ENCODE data around the gene SETBP1.

Gene SETBP1

DNA sequence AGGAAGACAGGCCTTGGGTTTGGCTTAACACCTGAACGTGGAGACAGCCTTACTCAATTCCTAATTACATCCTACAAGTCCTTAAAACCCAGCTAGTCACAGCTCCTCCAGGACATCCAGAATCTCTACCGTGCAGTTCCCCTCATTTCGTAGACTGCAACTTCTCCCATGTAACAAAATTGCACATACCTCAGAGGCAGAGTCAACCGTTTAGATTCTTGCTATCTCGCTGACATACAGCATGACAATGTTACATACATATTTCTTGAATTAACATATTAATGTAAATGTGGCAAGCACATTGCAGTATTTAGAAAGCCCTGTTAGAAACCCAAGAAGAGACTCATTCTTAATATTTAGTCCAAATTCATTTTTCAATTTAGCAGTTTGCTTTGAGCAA is 358.7 kb downstream of the SETBP1 start:
- WGBS, 2 donors (ENCODE audit: extremely low coverage in 2 of 2, insufficient read length in 2 of 2, insufficient replicate concordance in 1 of 2) = no CpG with 5 or more reads among the region's 5 CpGs
- Histone ChIP-seq H2BK5ac (ENCODE audit: low read length) (no peak overlapping the region), H3K4me1 (ENCODE audit: control insufficient read depth in 2 of 2, insufficient read depth in 1 of 2, low read depth in 1 of 2, low read length in 2 of 2) (no peaks in the 10 kb centered on the region), H3K4me3 (ENCODE audit: low read length in 2 of 2) (no peak overlapping the region), H4K91ac (ENCODE audit: low read depth, low read length, poor library complexity) (no peak overlapping the region), H3K18ac (ENCODE audit: low read length) (no peak overlapping the region), H3K9me3 (replicated peaks in 1 of 2; ENCODE audit: control insufficient read depth in 2 of 2, insufficient read depth in 1 of 2, low read depth in 1 of 2, low read length in 2 of 2) (no peaks in the 10 kb centered on the region), H2BK12ac (ENCODE audit: low read length) (no peak overlapping the region), H3K36me3 (replicated peaks in 1 of 2; ENCODE audit: control insufficient read depth in 2 of 2, insufficient read depth in 2 of 2, low read length in 2 of 2) (peaks cover 0 to 2% of the 10 kb centered on the region in 2 donors), H3K27ac (replicated peaks; ENCODE audit: low read length) (no peak overlapping the region), H3K4me2 (ENCODE audit: insufficient read depth, low read length, poor library complexity, severe bottlenecking) (no peak overlapping the region), H2BK15ac (ENCODE audit: low read length) (no peak overlapping the region), H2BK120ac (ENCODE audit: low read depth, low read length) (no peak overlapping the region), H3K14ac (ENCODE audit: low read length) (no peak overlapping the region), H3K4ac (ENCODE audit: low read length) (no peak overlapping the region), H2AFZ (ENCODE audit: low read length) (no peak overlapping the region), H3K27me3 (ENCODE audit: control insufficient read depth in 3 of 3, insufficient read depth in 3 of 3, low read depth in 1 of 3, low read length in 3 of 3) (no peaks in the 10 kb centered on the region), H4K8ac (ENCODE audit: low read depth, low read length) (no peak overlapping the region), H3K9ac (ENCODE audit: low read depth, low read length, poor library complexity) (no peak overlapping the region), H2AK5ac (ENCODE audit: low read depth, low read length) (no peak overlapping the region), H3K23ac (ENCODE audit: low read depth, low read length, poor library complexity) (no peak overlapping the region), H3K79me1 (ENCODE audit: low read depth, low read length) (no peaks in the 10 kb centered on the region)
- no peak for DNase-seq (ENCODE audit: low spot score)

DNA sequence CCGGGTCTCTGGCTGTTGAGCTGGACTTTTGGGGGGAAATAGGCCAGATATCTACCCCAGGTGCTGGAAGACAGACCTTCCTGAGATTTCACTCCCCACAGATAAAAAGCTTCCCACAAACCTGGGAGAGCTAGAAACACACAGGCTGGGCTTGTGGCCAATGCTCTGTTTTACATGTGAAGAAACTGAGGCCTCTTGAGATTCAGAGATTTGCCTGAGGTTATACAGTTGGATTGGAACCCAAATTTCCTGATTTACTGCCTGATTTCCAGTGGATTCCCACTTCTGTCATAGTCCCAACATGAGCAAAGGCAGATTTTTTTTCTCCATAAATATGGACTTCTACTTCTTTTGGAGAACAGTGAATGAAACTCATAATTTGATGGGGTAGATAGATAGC is 360.2 kb downstream of the SETBP1 start:
- H2BK15ac ChIP-seq (ENCODE audit: low read length) = no peak overlapping the region
- no peak overlapping the region for H3K4me3 ChIP-seq (ENCODE audit: low read length in 2 of 2)
- no peaks in the 10 kb centered on the region for H3K4me1 ChIP-seq (ENCODE audit: control insufficient read depth in 2 of 2, insufficient read depth in 1 of 2, low read depth in 1 of 2, low read length in 2 of 2)
- H2BK120ac ChIP-seq (ENCODE audit: low read depth, low read length) = no peak overlapping the region
- no peak for DNase-seq (ENCODE audit: low spot score)
- H3K9me3 ChIP-seq (replicated peaks in 1 of 2; ENCODE audit: control insufficient read depth in 2 of 2, insufficient read depth in 1 of 2, low read depth in 1 of 2, low read length in 2 of 2) = no peaks in the 10 kb centered on the region
- H4K8ac ChIP-seq (ENCODE audit: low read depth, low read length) = no peak overlapping the region
- no peak overlapping the region for H3K14ac ChIP-seq (ENCODE audit: low read length)
- no peak overlapping the region for H3K9ac ChIP-seq (ENCODE audit: low read depth, low read length, poor library complexity)
- H3K27me3 ChIP-seq (ENCODE audit: control insufficient read depth in 3 of 3, insufficient read depth in 3 of 3, low read depth in 1 of 3, low read length in 3 of 3) = no peaks in the 10 kb centered on the region
- no peak overlapping the region for H4K91ac ChIP-seq (ENCODE audit: low read depth, low read length, poor library complexity)
- no CpG with 5 or more reads among the region's 1 CpG for WGBS, 2 donors (ENCODE audit: extremely low coverage in 2 of 2, insufficient read length in 2 of 2, insufficient replicate concordance in 1 of 2)
- H3K79me1 ChIP-seq (ENCODE audit: low read depth, low read length) = no peaks in the 10 kb centered on the region
- no peak overlapping the region for H3K4me2 ChIP-seq (ENCODE audit: insufficient read depth, low read length, poor library complexity, severe bottlenecking)
- no peak overlapping the region for H2BK5ac ChIP-seq (ENCODE audit: low read length)
- no peak overlapping the region for H2BK12ac ChIP-seq (ENCODE audit: low read length)
- no peak overlapping the region for H2AK5ac ChIP-seq (ENCODE audit: low read depth, low read length)
- peaks cover 0 to 2% of the 10 kb centered on the region in 2 donors for H3K36me3 ChIP-seq (replicated peaks in 1 of 2; ENCODE audit: control insufficient read depth in 2 of 2, insufficient read depth in 2 of 2, low read length in 2 of 2)
- no peak overlapping the region for H3K27ac ChIP-seq (replicated peaks; ENCODE audit: low read length)
- H3K23ac ChIP-seq (ENCODE audit: low read depth, low read length, poor library complexity) = no peak overlapping the region
- H3K4ac ChIP-seq (ENCODE audit: low read length) = no peak overlapping the region
- no peak overlapping the region for H2AFZ ChIP-seq (ENCODE audit: low read length)
- no peak overlapping the region for H3K18ac ChIP-seq (ENCODE audit: low read length)

DNA sequence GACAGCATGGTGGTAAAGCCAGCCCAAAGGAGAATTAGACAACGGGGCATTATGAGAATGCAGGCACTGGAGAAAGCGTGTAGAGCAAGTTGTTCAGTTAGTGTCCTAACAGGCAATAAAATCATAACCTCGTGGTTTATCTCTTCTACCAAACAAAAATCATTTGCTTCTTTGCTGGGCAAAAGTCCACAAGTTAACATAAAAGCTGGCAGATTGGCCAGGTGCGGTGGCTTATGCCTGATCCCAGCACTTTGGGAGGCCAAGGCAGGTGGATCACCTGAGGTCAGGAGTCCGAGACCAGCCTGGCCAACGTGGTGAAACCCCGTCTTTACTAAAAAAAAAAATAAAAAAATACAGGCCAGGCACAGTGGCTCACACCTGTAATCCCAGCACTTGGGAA is 364.1 kb downstream of the SETBP1 start:
- no peak overlapping the region for H3K4me2 ChIP-seq (ENCODE audit: insufficient read depth, low read length, poor library complexity, severe bottlenecking)
- H2AFZ ChIP-seq (ENCODE audit: low read length) = no peak overlapping the region
- no peak overlapping the region for H3K23ac ChIP-seq (ENCODE audit: low read depth, low read length, poor library complexity)
- H4K8ac ChIP-seq (ENCODE audit: low read depth, low read length) = no peak overlapping the region
- no CpG with 5 or more reads among the region's 7 CpGs for WGBS, 2 donors (ENCODE audit: extremely low coverage in 2 of 2, insufficient read length in 2 of 2, insufficient replicate concordance in 1 of 2)
- H2BK12ac ChIP-seq (ENCODE audit: low read length) = no peak overlapping the region
- H3K27me3 ChIP-seq (ENCODE audit: control insufficient read depth in 3 of 3, insufficient read depth in 3 of 3, low read depth in 1 of 3, low read length in 3 of 3) = no peaks in the 10 kb centered on the region
- H3K4me3 ChIP-seq (ENCODE audit: low read length in 2 of 2) = no peak overlapping the region
- no peaks in the 10 kb centered on the region for H3K4me1 ChIP-seq (ENCODE audit: control insufficient read depth in 2 of 2, insufficient read depth in 1 of 2, low read depth in 1 of 2, low read length in 2 of 2)
- H3K79me1 ChIP-seq (ENCODE audit: low read depth, low read length) = no peaks in the 10 kb centered on the region
- no peak overlapping the region for H3K14ac ChIP-seq (ENCODE audit: low read length)
- no peak overlapping the region for H3K9ac ChIP-seq (ENCODE audit: low read depth, low read length, poor library complexity)
- no peaks in the 10 kb centered on the region for H3K9me3 ChIP-seq (replicated peaks in 1 of 2; ENCODE audit: control insufficient read depth in 2 of 2, insufficient read depth in 1 of 2, low read depth in 1 of 2, low read length in 2 of 2)
- no peak overlapping the region for H3K18ac ChIP-seq (ENCODE audit: low read length)
- H3K36me3 ChIP-seq (replicated peaks in 1 of 2; ENCODE audit: control insufficient read depth in 2 of 2, insufficient read depth in 2 of 2, low read length in 2 of 2) = no peaks in the 10 kb centered on the region
- H2AK5ac ChIP-seq (ENCODE audit: low read depth, low read length) = no peak overlapping the region
- no peak overlapping the region for H2BK5ac ChIP-seq (ENCODE audit: low read length)
- no peak overlapping the region for H2BK15ac ChIP-seq (ENCODE audit: low read length)
- H4K91ac ChIP-seq (ENCODE audit: low read depth, low read length, poor library complexity) = no peak overlapping the region
- no peak overlapping the region for H3K4ac ChIP-seq (ENCODE audit: low read length)
- no peak overlapping the region for H2BK120ac ChIP-seq (ENCODE audit: low read depth, low read length)
- DNase-seq (ENCODE audit: low spot score) = no peak
- no peak overlapping the region for H3K27ac ChIP-seq (replicated peaks; ENCODE audit: low read length)

DNA sequence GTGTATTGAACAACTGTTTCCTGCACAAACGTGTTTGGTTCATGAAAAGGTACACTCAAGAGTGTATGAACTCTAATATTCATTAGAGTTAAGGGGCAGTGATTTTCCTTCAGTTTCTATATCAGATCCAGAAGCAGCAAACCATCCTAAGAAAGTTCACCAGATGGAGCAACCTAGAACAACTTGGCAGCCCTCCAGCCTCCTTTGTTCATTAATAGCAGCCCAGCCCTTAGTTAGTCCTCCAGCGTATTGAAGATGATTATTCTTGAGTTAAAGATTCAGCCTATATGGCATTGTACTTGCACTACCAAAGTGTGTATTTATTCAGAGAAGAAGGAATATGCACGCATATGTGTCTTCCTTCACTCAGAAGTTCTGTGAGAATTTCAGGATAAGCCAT is 365.5 kb downstream of the SETBP1 start:
- no peak overlapping the region for H3K4me3 ChIP-seq (ENCODE audit: low read length in 2 of 2)
- H2BK15ac ChIP-seq (ENCODE audit: low read length) = no peak overlapping the region
- H3K23ac ChIP-seq (ENCODE audit: low read depth, low read length, poor library complexity) = no peak overlapping the region
- H2BK12ac ChIP-seq (ENCODE audit: low read length) = no peak overlapping the region
- H3K27me3 ChIP-seq (ENCODE audit: control insufficient read depth in 3 of 3, insufficient read depth in 3 of 3, low read depth in 1 of 3, low read length in 3 of 3) = no peaks in the 10 kb centered on the region
- H3K4me1 ChIP-seq (ENCODE audit: control insufficient read depth in 2 of 2, insufficient read depth in 1 of 2, low read depth in 1 of 2, low read length in 2 of 2) = no peaks in the 10 kb centered on the region
- no peak overlapping the region for H2AFZ ChIP-seq (ENCODE audit: low read length)
- no peak overlapping the region for H3K4ac ChIP-seq (ENCODE audit: low read length)
- no peak overlapping the region for H3K9ac ChIP-seq (ENCODE audit: low read depth, low read length, poor library complexity)
- no peak overlapping the region for H2BK120ac ChIP-seq (ENCODE audit: low read depth, low read length)
- no peaks in the 10 kb centered on the region for H3K79me1 ChIP-seq (ENCODE audit: low read depth, low read length)
- H2AK5ac ChIP-seq (ENCODE audit: low read depth, low read length) = no peak overlapping the region
- H4K8ac ChIP-seq (ENCODE audit: low read depth, low read length) = no peak overlapping the region
- no peak overlapping the region for H4K91ac ChIP-seq (ENCODE audit: low read depth, low read length, poor library complexity)
- no peak for DNase-seq (ENCODE audit: low spot score)
- WGBS, 2 donors (ENCODE audit: extremely low coverage in 2 of 2, insufficient read length in 2 of 2, insufficient replicate concordance in 1 of 2) = no CpG with 5 or more reads among the region's 3 CpGs
- H3K9me3 ChIP-seq (replicated peaks in 1 of 2; ENCODE audit: control insufficient read depth in 2 of 2, insufficient read depth in 1 of 2, low read depth in 1 of 2, low read length in 2 of 2) = no peaks in the 10 kb centered on the region
- no peaks in the 10 kb centered on the region for H3K36me3 ChIP-seq (replicated peaks in 1 of 2; ENCODE audit: control insufficient read depth in 2 of 2, insufficient read depth in 2 of 2, low read length in 2 of 2)
- no peak overlapping the region for H2BK5ac ChIP-seq (ENCODE audit: low read length)
- no peak overlapping the region for H3K4me2 ChIP-seq (ENCODE audit: insufficient read depth, low read length, poor library complexity, severe bottlenecking)
- H3K27ac ChIP-seq (replicated peaks; ENCODE audit: low read length) = no peak overlapping the region
- no peak overlapping the region for H3K14ac ChIP-seq (ENCODE audit: low read length)
- H3K18ac ChIP-seq (ENCODE audit: low read length) = no peak overlapping the region

Data from neuronal stem cell (in vitro differentiated cells).